Measurements from ENCODE around the gene OPCML. TPM values are rescaled to one million over a fixed set of nuclear protein-coding genes. Genes with fewer than 3 reads are reported as not detected.

Gene OPCML
- total RNA-seq, 1 experiment from 2014 or later = 0.94 TPM

GRCh38 chr11:133506023-133506422, 26.3 kb downstream of the OPCML start:
- H3K27me3 Mint-ChIP-seq (ENCODE audit: low read depth) = peaks cover 20% of the 10 kb centered on the region

More at GRCh38 chr11:133506023-133506422, 26.3 kb downstream of the OPCML start:
- DNase-seq = no peak
- Histone ChIP-seq H4K8ac (replicated peaks; ENCODE audit: insufficient read length, low read depth, low read length) (no peak overlapping the region), H3K27me3 (ENCODE audit: insufficient read depth, low read length) (no peaks in the 10 kb centered on the region; the same call in 1 of the 2 replicates), H3K79me1 (ENCODE audit: insufficient read depth, low read depth, low read length, poor library complexity, severe bottlenecking) (no peaks in the 10 kb centered on the region), H2BK12ac (ENCODE audit: insufficient read length, low read depth, low read length) (no peak overlapping the region), H3K4ac (ENCODE audit: low read depth, low read length) (no peak overlapping the region), H3K23ac (ENCODE audit: insufficient read length, low read depth, low read length) (no peak overlapping the region), H2AFZ (ENCODE audit: low read length) (no peak overlapping the region), H2AK5ac (ENCODE audit: insufficient read length, low read length) (no peak overlapping the region), H4K5ac (ENCODE audit: insufficient read length, low read depth, low read length) (no peak overlapping the region), H3K27ac (ENCODE audit: insufficient read length, low read depth, low read length) (no peak overlapping the region), H3K4me2 (ENCODE audit: insufficient read depth, insufficient read length, low read length) (no peak overlapping the region), H4K20me1 (ENCODE audit: control insufficient read depth, insufficient read depth, insufficient read length) (no peaks in the 10 kb centered on the region), H3K4me1 (ENCODE audit: insufficient read depth, low read length) (peaks cover 25% of the 10 kb centered on the region), H3T11ph (ENCODE audit: low read length) (no peak overlapping the region), H3K56ac (ENCODE audit: insufficient read length, low read depth, low read length) (no peak overlapping the region), H3K18ac (ENCODE audit: insufficient read length, low read depth, low read length) (no peak overlapping the region), H2BK5ac (ENCODE audit: insufficient read length, low read length) (no peak overlapping the region), H2BK120ac (ENCODE audit: low read depth, low read length, poor library complexity, severe bottlenecking) (no peak overlapping the region), H3K14ac (ENCODE audit: insufficient read depth, low read length) (no peak overlapping the region), H3K9ac (ENCODE audit: extremely low read depth, insufficient read length, low read length) (no peak overlapping the region), H2BK20ac (ENCODE audit: low read depth, low read length, poor library complexity, severe bottlenecking) (no peak overlapping the region), H3K9me3 (ENCODE audit: control insufficient read depth, low read depth, low read length) (no peaks in the 10 kb centered on the region), H2BK15ac (ENCODE audit: low read depth, low read length) (no peak overlapping the region), H3K23me2 (ENCODE audit: insufficient read length, low read depth, low read length, poor library complexity, severe bottlenecking) (no peaks in the 10 kb centered on the region), H3K79me2 (ENCODE audit: insufficient read depth, low read length) (no peaks in the 10 kb centered on the region), H4K91ac (ENCODE audit: insufficient read length, low read depth, low read length) (no peak overlapping the region)
- TF ChIP-seq, protein P1, sequence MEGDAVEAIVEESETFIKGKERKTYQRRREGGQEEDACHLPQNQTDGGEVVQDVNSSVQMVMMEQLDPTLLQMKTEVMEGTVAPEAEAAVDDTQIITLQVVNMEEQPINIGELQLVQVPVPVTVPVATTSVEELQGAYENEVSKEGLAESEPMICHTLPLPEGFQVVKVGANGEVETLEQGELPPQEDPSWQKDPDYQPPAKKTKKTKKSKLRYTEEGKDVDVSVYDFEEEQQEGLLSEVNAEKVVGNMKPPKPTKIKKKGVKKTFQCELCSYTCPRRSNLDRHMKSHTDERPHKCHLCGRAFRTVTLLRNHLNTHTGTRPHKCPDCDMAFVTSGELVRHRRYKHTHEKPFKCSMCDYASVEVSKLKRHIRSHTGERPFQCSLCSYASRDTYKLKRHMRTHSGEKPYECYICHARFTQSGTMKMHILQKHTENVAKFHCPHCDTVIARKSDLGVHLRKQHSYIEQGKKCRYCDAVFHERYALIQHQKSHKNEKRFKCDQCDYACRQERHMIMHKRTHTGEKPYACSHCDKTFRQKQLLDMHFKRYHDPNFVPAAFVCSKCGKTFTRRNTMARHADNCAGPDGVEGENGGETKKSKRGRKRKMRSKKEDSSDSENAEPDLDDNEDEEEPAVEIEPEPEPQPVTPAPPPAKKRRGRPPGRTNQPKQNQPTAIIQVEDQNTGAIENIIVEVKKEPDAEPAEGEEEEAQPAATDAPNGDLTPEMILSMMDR (conservative IDR thresholded peaks at IDR 0.05) = no peak
- H3K27ac Mint-ChIP-seq = no peak overlapping the region; a peak in 1 of 7 replicates
- H3K36me3 Mint-ChIP-seq (ENCODE audit: insufficient read depth in 1 of 3, low read depth in 3 of 3) = no peaks in the 10 kb centered on the region
- H3K9me3 Mint-ChIP-seq = no peaks in the 10 kb centered on the region; a peak in 1 of 5 replicates
- WGBS (ENCODE audit: extremely low coverage, insufficient read length, low lambda C conversion rate) = no CpG with 5 or more reads among the region's 3 CpGs
- peaks cover 59 to 61% of the 10 kb centered on the region in 2 experiments for H3K4me1 Mint-ChIP-seq
- no peak overlapping the region for H3K4me3 Mint-ChIP-seq

Data from H9 (cell line).